K562 (cell line): ENCODE data around the gene ITPKA. TPM values are rescaled to one million over a fixed set of nuclear protein-coding genes. Genes with fewer than 3 reads are reported as not detected.

Source experiments
- ATAC-seq: fragments of 200-7000 bp; cut with Tn5 transposase; 3 replicates; pipeline ENCODE4 v1.9.1; 2020; ENCODE audit warnings: moderate library complexity
- BruUV-seq: library from RNA; stranded (reverse); fragments of 400-500 nt; replicated peaks from 2 replicates; lab custom pipeline; 2021; lab: Mats Ljungman, UMichigan
- CTCF ChIA-PET: fragments of 300-600 bp; formaldehyde crosslinking; extraction: SDS; loops from one replicate; lab custom pipeline; 2021; ENCODE audit warnings: low intra/inter-chr PET ratio; lab: Yijun Ruan, JAX
- POLR2A ChIA-PET: fragments of 300-600, 350-650 bp; sonication (Branson Sonifier 250); formaldehyde crosslinking; extraction: SDS; loops from one replicate; lab custom pipeline; 2021; ENCODE audit warnings: antibody characterized with exemption, inconsistent platforms; lab: Yijun Ruan, JAX
- DNase-seq, 4 experiments: peaks; one replicate each; pipeline versions ENCODE4 v3.0.0 to v3.0.0-alpha.2; 2011 to 2018; ENCODE audit warnings: low spot score in 3 of 4, mixed read lengths in 3 of 4; ENCODE audit errors: extremely low read depth in 1 of 4
- FAIRE-seq: peaks from 2 replicates; lab custom pipeline; 2011; peaks lifted over from hg19 to GRCh38; lab: Jason Lieb, UNC
- H2AFZ ChIP-seq: 2 replicates; pipeline ENCODE4 v1.6.0; 2011; ENCODE audit warnings: low read depth, low read length, control low read depth, inconsistent platforms
- H3K27ac ChIP-seq: fragments of 200-600 bp; 3 replicates; pipeline ENCODE4 v1.8.0; 2011; ENCODE audit warnings: low read depth, mild to moderate bottlenecking, control low read depth, inconsistent platforms, low read length, moderate library complexity, mixed read lengths; ENCODE audit errors: extremely low read depth
- H3K27me3 ChIP-seq, 2 experiments: fragments of 300-600 bp in 1 of 2; 2 replicates in 1 of 2; 3 replicates in 1 of 2; pipeline versions ENCODE4 v1.6.0 to v1.8.0; 2011; ENCODE audit warnings: inconsistent platforms in 2 of 2, low read length in 2 of 2, mild to moderate bottlenecking in 1 of 2, mixed read lengths in 1 of 2, moderate library complexity in 1 of 2; ENCODE audit not compliant: control insufficient read depth in 2 of 2, insufficient read depth in 2 of 2
- H3K36me3 ChIP-seq: fragments of 300-600 bp; 3 replicates; pipeline ENCODE4 v1.8.0; 2011; ENCODE audit warnings: mild to moderate bottlenecking, low read length, inconsistent platforms; ENCODE audit not compliant: control insufficient read depth, insufficient read depth
- H3K4me1 ChIP-seq, 2 experiments: fragments of 200-600 bp in 1 of 2; replicated peaks in 1 of 2; 2 replicates in 1 of 2; 3 replicates in 1 of 2; pipeline versions ENCODE4 v1.5.1 to v1.8.0; 2011; ENCODE audit warnings: inconsistent platforms in 2 of 2, low read length in 2 of 2, mild to moderate bottlenecking in 1 of 2, mixed read lengths in 1 of 2, moderate library complexity in 1 of 2; ENCODE audit not compliant: control insufficient read depth in 2 of 2, insufficient read depth in 2 of 2
- H3K4me2 ChIP-seq: 2 replicates; pipeline ENCODE4 v1.6.1; 2011; ENCODE audit warnings: low read length, control low read depth, inconsistent platforms, mixed read lengths; ENCODE audit not compliant: insufficient read depth
- H3K4me3 ChIP-seq: fragments of 200-600 bp; sonication (generic), shearing (Covaris generic); 2 replicates; pipeline ENCODE4 v1.5.1; 2016; ENCODE audit warnings: control low read depth, inconsistent platforms
- H3K79me2 ChIP-seq: fragments of 200-600 bp; 3 replicates; pipeline ENCODE4 v1.8.0; 2011; ENCODE audit warnings: low read length, inconsistent platforms; ENCODE audit not compliant: control insufficient read depth, insufficient read depth
- H3K9ac ChIP-seq, 2 experiments: 2 replicates each; pipeline versions ENCODE4 v1.6.0 to v1.6.1; 2011; ENCODE audit warnings: low read depth in 2 of 2, low read length in 2 of 2, control low read depth in 1 of 2, inconsistent platforms in 1 of 2, mild to moderate bottlenecking in 1 of 2, mixed read lengths in 1 of 2; ENCODE audit not compliant: insufficient read depth in 1 of 2
- H3K9me1 ChIP-seq: one replicate; pipeline ENCODE4 v1.6.0; 2011; ENCODE audit warnings: inconsistent platforms, mild to moderate bottlenecking, low read length, moderate library complexity; ENCODE audit not compliant: control insufficient read depth, insufficient read depth
- H3K9me3 ChIP-seq: replicated peaks from 2 replicates; pipeline ENCODE4 v1.5.1; 2011; ENCODE audit warnings: low read depth, low read length, inconsistent platforms; ENCODE audit not compliant: control insufficient read depth, insufficient read depth
- H4K20me1 ChIP-seq: replicated peaks from 2 replicates; pipeline ENCODE4 v1.6.1; 2011; ENCODE audit warnings: low read length, inconsistent platforms, mixed read lengths; ENCODE audit not compliant: control insufficient read depth, insufficient read depth
- ADNP ChIP-seq: fragments of 200-800 bp; sonication (Bioruptor generic); IDR thresholded peaks from 2 replicates; pipeline ENCODE4 v1.6.1; 2016; ENCODE audit warnings: missing genetic modification characterization, missing compliant biosample characterization
- ARID1B ChIP-seq: fragments of 450-650 bp; IDR thresholded peaks from 2 replicates; pipeline ENCODE4 v1.6.1; 2016; ENCODE audit warnings: antibody characterized with exemption, mild to moderate bottlenecking, inconsistent platforms
- FOXK1 ChIP-seq: sonication (generic); formaldehyde crosslinking; IDR thresholded peaks from 2 replicates; pipeline ENCODE4 v1.8.0; 2022; ENCODE audit warnings: missing genetic modification reagents, mild to moderate bottlenecking, borderline replicate concordance
- HLTF ChIP-seq: fragments of 450-650 bp; IDR thresholded peaks from 2 replicates; pipeline ENCODE4 v1.6.1; 2016
- SMARCA5 ChIP-seq: fragments of 450-650 bp; IDR thresholded peaks from 2 replicates; pipeline ENCODE4 v1.6.1; 2016
- ZBTB26 ChIP-seq: fragments of 450-650 bp; formaldehyde crosslinking; IDR thresholded peaks from 2 replicates; pipeline ENCODE4 v1.4.0; 2022; ENCODE audit warnings: missing genetic modification characterization
- ZFX ChIP-seq: sonication (generic); formaldehyde crosslinking; IDR thresholded peaks from 2 replicates; pipeline ENCODE4 v1.8.0; 2022; ENCODE audit warnings: mild to moderate bottlenecking, missing genetic modification reagents, moderate library complexity
- ZKSCAN8 ChIP-seq: fragments of 200-800 bp; sonication (Bioruptor generic); IDR thresholded peaks from 2 replicates; pipeline ENCODE4 v1.6.1; 2016; ENCODE audit warnings: missing genetic modification characterization, missing compliant biosample characterization
- ZNF197 ChIP-seq: fragments of 200-800 bp; sonication (Bioruptor generic); IDR thresholded peaks from 2 replicates; pipeline ENCODE4 v1.6.1; 2016; ENCODE audit warnings: low read depth, missing genetic modification characterization, missing compliant biosample characterization
- ZNF408 ChIP-seq: fragments of 250-450 bp; sonication (Bioruptor Pico); IDR thresholded peaks from 2 replicates; pipeline ENCODE4 v1.4.0; 2020; ENCODE audit warnings: low read depth, mild to moderate bottlenecking, moderate library complexity
- WGBS: fragments of 100-300 bp; shearing (Covaris generic); methylation state at CpG from one replicate; pipeline ENCODE4 v1.1.6; 2016; ENCODE audit warnings: low coverage, mixed read lengths; ENCODE audit not compliant: insufficient coverage; ENCODE audit errors: missing lambda C conversion rate; 5-methylcytosine and 5-hydroxymethylcytosine counted together
- in situ Hi-C: fragments of 300-500 bp; cut with MboI; formaldehyde crosslinking; loops from 4 replicates; pipeline ENCODE4 v1.15.0; 2018; ENCODE audit warnings: inconsistent platforms, mixed read lengths
- intact Hi-C: fragments of 100-400 bp; cut with micrococcal nuclease; formaldehyde crosslinking; loops from 2 replicates; pipeline ENCODE4 v1.14.2; 2022
- polyA plus RNA-seq, 8 experiments: library from polyadenylated mRNA; depleted of rRNA in 4 of 8; stranded (reverse) in 5 of 8; unstranded in 3 of 8; fragments of >200 nt; fragmentation: Nextera tagmentation in 2 of 8; fragmentation: Illumina TruSeq in 1 of 8; extraction: Ambion mirVana in 2 of 8; extraction: Trizol in 1 of 8; gene quantifications; 2 replicates each; pipeline versions ENCODE4 v1.2.1 to v1.2.3, GENCODE V29; 2011 to 2014; ENCODE audit warnings: inconsistent platforms in 1 of 8, missing spikeins in 1 of 8
- total RNA-seq, 7 experiments: library from RNA; depleted of rRNA in 6 of 7; stranded (reverse); fragments of >200 nt in 6 of 7; fragmentation: Illumina TruSeq in 2 of 7; extraction: Trizol in 2 of 7; gene quantifications; 2 replicates each; pipeline versions ENCODE4 v1.2.1 to v1.2.3, GENCODE V29; 2011 to 2021; ENCODE audit warnings: low replicate concordance in 1 of 7
- TF ChIP-seq, protein P1 (sequence below): sonication (generic); formaldehyde crosslinking; IDR thresholded peaks from 2 replicates; pipeline ENCODE4 v1.8.1; 2023; ENCODE audit warnings: mild to moderate bottlenecking, missing genetic modification reagents
- TF ChIP-seq, protein P2 (sequence below): fragments of 200-800 bp; sonication (Bioruptor generic); IDR thresholded peaks from 2 replicates; pipeline ENCODE4 v1.6.1; 2017; ENCODE audit warnings: missing genetic modification characterization, missing compliant biosample characterization
- TF ChIP-seq, protein P3 (sequence below): IDR thresholded peaks from 3 replicates; pipeline ENCODE4 v1.6.1; 2011; ENCODE audit warnings: borderline replicate concordance, mild to moderate bottlenecking, moderate library complexity; ENCODE audit not compliant: insufficient read length; ENCODE audit errors: extremely low read depth
- TF ChIP-seq, protein P4 (sequence below): fragments of 450-650 bp; formaldehyde crosslinking; conservative IDR thresholded peaks from 2 replicates; pipeline ENCODE4 v1.4.0; 2022; ENCODE audit warnings: mild to moderate bottlenecking, missing genetic modification characterization

Gene ITPKA
- total and polyA plus RNA-seq, 9 of the 15 experiments (the other 6 are each of a cell fraction or from before 2014, with no cell fraction given): 0.14 to 68.4 (median 11.5) TPM

GRCh38 chr15:41487802-41488201 is 5.9 kb upstream of the ITPKA start:
- FAIRE-seq: no peak
- ChIA-PET POLR2A (no interaction called here), CTCF (no interaction called here)
- intact Hi-C loops: no loop called here
- Histone ChIP-seq H3K36me3 (peaks cover 5% of the 10 kb centered on the region; the same call in 2 of the 3 replicates), H3K9me3 (no peaks in the 10 kb centered on the region), H3K9ac (no peak overlapping the region), H3K4me2 (no peak overlapping the region), H3K27me3 (no peaks in the 10 kb centered on the region), H3K27ac (no peak overlapping the region; the same call in 2 of the 3 replicates), H3K4me1 (peaks cover 8 to 15% of the 10 kb centered on the region in 2 experiments), H3K4me3 (no peak overlapping the region), H2AFZ (no peak overlapping the region), H3K9me1 (no peaks in the 10 kb centered on the region), H3K79me2 (no peaks in the 10 kb centered on the region), H4K20me1 (no peaks in the 10 kb centered on the region)
- no peak for DNase-seq
- in situ Hi-C loops: no loop called here
- 72% methylated on average over 2 of the region's 2 CpGs for WGBS
- no TSS peak for BruUV-seq
- ATAC-seq: no peak
- TF ChIP-seq, protein P1, sequence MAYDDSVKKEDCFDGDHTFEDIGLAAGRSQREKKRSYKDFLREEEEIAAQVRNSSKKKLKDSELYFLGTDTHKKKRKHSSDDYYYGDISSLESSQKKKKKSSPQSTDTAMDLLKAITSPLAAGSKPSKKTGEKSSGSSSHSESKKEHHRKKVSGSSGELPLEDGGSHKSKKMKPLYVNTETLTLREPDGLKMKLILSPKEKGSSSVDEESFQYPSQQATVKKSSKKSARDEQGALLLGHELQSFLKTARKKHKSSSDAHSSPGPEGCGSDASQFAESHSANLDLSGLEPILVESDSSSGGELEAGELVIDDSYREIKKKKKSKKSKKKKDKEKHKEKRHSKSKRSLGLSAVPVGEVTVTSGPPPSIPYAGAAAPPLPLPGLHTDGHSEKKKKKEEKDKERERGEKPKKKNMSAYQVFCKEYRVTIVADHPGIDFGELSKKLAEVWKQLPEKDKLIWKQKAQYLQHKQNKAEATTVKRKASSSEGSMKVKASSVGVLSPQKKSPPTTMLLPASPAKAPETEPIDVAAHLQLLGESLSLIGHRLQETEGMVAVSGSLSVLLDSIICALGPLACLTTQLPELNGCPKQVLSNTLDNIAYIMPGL: no peak
- TF ChIP-seq ARID1B (peak; percentile 18; the same call in 1 of the 2 replicates), ZFX (CRISPR knock-in tag) (no peak), SMARCA5 (0 out of 2 replicates have a peak, but pooled peaks have one; percentile 22), ZKSCAN8 (CRISPR knock-in tag) (no peak), ZBTB26 (CRISPR knock-in tag) (peak; percentile 84; the same call in 1 of the 2 replicates), HLTF (0 out of 2 replicates have a peak, but pooled peaks have one; percentile 58), ZNF197 (CRISPR knock-in tag) (no peak), ZNF408 (no peak), FOXK1 (CRISPR knock-in tag) (no peak), ADNP (tag) (no peak)
- TF ChIP-seq, protein P2, sequence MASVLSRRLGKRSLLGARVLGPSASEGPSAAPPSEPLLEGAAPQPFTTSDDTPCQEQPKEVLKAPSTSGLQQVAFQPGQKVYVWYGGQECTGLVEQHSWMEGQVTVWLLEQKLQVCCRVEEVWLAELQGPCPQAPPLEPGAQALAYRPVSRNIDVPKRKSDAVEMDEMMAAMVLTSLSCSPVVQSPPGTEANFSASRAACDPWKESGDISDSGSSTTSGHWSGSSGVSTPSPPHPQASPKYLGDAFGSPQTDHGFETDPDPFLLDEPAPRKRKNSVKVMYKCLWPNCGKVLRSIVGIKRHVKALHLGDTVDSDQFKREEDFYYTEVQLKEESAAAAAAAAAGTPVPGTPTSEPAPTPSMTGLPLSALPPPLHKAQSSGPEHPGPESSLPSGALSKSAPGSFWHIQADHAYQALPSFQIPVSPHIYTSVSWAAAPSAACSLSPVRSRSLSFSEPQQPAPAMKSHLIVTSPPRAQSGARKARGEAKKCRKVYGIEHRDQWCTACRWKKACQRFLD (CRISPR knock-in tag): no peak
- TF ChIP-seq, protein P3, sequence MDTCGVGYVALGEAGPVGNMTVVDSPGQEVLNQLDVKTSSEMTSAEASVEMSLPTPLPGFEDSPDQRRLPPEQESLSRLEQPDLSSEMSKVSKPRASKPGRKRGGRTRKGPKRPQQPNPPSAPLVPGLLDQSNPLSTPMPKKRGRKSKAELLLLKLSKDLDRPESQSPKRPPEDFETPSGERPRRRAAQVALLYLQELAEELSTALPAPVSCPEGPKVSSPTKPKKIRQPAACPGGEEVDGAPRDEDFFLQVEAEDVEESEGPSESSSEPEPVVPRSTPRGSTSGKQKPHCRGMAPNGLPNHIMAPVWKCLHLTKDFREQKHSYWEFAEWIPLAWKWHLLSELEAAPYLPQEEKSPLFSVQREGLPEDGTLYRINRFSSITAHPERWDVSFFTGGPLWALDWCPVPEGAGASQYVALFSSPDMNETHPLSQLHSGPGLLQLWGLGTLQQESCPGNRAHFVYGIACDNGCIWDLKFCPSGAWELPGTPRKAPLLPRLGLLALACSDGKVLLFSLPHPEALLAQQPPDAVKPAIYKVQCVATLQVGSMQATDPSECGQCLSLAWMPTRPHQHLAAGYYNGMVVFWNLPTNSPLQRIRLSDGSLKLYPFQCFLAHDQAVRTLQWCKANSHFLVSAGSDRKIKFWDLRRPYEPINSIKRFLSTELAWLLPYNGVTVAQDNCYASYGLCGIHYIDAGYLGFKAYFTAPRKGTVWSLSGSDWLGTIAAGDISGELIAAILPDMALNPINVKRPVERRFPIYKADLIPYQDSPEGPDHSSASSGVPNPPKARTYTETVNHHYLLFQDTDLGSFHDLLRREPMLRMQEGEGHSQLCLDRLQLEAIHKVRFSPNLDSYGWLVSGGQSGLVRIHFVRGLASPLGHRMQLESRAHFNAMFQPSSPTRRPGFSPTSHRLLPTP: no peak
- TF ChIP-seq, protein P4, sequence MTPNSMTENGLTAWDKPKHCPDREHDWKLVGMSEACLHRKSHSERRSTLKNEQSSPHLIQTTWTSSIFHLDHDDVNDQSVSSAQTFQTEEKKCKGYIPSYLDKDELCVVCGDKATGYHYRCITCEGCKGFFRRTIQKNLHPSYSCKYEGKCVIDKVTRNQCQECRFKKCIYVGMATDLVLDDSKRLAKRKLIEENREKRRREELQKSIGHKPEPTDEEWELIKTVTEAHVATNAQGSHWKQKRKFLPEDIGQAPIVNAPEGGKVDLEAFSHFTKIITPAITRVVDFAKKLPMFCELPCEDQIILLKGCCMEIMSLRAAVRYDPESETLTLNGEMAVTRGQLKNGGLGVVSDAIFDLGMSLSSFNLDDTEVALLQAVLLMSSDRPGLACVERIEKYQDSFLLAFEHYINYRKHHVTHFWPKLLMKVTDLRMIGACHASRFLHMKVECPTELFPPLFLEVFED (CRISPR knock-in tag): peak; percentile 88; the same call in 1 of the 2 replicates
